ENCODE data around the gene MAP7D2.

The MAP7D2 gene

DNA sequence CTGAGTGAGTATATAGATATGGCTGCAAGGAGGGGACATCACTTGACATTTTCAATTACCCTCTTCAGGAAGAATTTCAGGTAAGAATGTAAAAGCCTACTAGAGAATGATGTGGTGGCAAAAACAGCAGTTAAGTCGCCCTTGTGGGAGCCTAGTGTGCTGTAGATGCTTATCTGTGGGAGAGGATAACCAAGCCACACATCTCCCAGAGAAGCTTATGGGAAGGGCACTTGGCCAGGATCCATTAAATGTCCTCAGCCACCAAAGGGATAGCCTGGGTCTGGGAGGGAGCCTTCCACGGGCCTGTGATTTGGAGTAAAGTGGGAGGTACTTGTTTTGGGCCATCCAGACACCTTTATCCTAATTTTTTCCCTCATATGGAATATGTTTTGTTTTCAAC lies 84.5 kb downstream of the MAP7D2 start:
- Histone ChIP-seq H3K9me3 (ENCODE audit: control insufficient read depth, low read depth, low read length) (peaks cover 9% of the 10 kb centered on the region), H3K27me3 (ENCODE audit: control insufficient read depth, insufficient read depth, low read length) (no peaks in the 10 kb centered on the region), H3K36me3 (ENCODE audit: control insufficient read depth, low read depth, low read length) (no peaks in the 10 kb centered on the region), H3K4me1 (ENCODE audit: control insufficient read depth, low read depth, low read length) (no peaks in the 10 kb centered on the region), H3K27ac (ENCODE audit: low read length) (no peak overlapping the region), H3K4me3 (ENCODE audit: low read length) (no peak overlapping the region), H3K9ac (ENCODE audit: low read length) (no peak overlapping the region)

GRCh38 chrX:20029728-20030127 lies 87.0 kb downstream of the MAP7D2 start:
- H3K36me3 ChIP-seq (ENCODE audit: control insufficient read depth, low read depth, low read length), result no peaks in the 10 kb centered on the region
- peaks cover 15% of the 10 kb centered on the region for H3K9me3 ChIP-seq (ENCODE audit: control insufficient read depth, low read depth, low read length)
- H3K27me3 ChIP-seq (ENCODE audit: control insufficient read depth, insufficient read depth, low read length), result no peaks in the 10 kb centered on the region
- no peak overlapping the region for H3K27ac ChIP-seq (ENCODE audit: low read length)
- H3K4me1 ChIP-seq (ENCODE audit: control insufficient read depth, low read depth, low read length), result no peaks in the 10 kb centered on the region
- no peak overlapping the region for H3K4me3 ChIP-seq (ENCODE audit: low read length)
- H3K9ac ChIP-seq (ENCODE audit: low read length), result no peak overlapping the region

DNA sequence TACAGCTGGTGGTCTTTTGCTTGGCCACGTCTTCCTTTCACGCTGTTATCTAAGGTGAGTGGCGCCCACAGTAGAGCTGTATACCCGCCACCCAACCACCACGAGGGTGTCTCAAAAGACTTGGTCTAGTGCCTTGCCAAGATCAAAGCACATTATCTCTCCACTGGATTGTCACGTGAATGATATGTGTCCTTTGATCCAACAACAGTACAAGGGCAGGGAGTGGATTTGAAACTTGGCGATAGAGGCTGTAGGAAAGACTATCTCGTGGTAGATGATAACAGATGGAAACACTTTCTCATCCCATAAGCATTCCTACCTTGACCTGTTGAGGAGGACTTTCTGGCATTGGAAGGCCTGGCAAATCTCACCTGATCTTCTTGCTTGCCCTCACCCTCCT lies 88.1 kb downstream of the MAP7D2 start:
- H3K4me3 ChIP-seq (ENCODE audit: low read length), result no peak overlapping the region
- no peaks in the 10 kb centered on the region for H3K36me3 ChIP-seq (ENCODE audit: control insufficient read depth, low read depth, low read length)
- H3K9me3 ChIP-seq (ENCODE audit: control insufficient read depth, low read depth, low read length), result peaks cover 15% of the 10 kb centered on the region
- no peaks in the 10 kb centered on the region for H3K27me3 ChIP-seq (ENCODE audit: control insufficient read depth, insufficient read depth, low read length)
- no peak overlapping the region for H3K9ac ChIP-seq (ENCODE audit: low read length)
- H3K27ac ChIP-seq (ENCODE audit: low read length), result no peak overlapping the region
- no peaks in the 10 kb centered on the region for H3K4me1 ChIP-seq (ENCODE audit: control insufficient read depth, low read depth, low read length)

GRCh38 chrX:20026278-20026677 lies 90.4 kb downstream of the MAP7D2 start:
- no peak overlapping the region for H3K9ac ChIP-seq (ENCODE audit: low read length)
- no peak overlapping the region for H3K4me3 ChIP-seq (ENCODE audit: low read length)
- no peak overlapping the region for H3K27ac ChIP-seq (ENCODE audit: low read length)
- H3K27me3 ChIP-seq (ENCODE audit: control insufficient read depth, insufficient read depth, low read length), result no peaks in the 10 kb centered on the region
- H3K4me1 ChIP-seq (ENCODE audit: control insufficient read depth, low read depth, low read length), result no peaks in the 10 kb centered on the region
- peaks cover 9% of the 10 kb centered on the region for H3K9me3 ChIP-seq (ENCODE audit: control insufficient read depth, low read depth, low read length)
- no peaks in the 10 kb centered on the region for H3K36me3 ChIP-seq (ENCODE audit: control insufficient read depth, low read depth, low read length)

- Histone ChIP-seq H3K9ac (ENCODE audit: low read length) (no peak overlapping the region), H3K9me3 (ENCODE audit: control insufficient read depth, low read depth, low read length) (peaks cover 12% of the 10 kb centered on the region)
Observed at GRCh38 chrX:20019672-20020365, 96.9 kb downstream of the MAP7D2 start.

GRCh38 chrX:20016616-20016945 lies 100.1 kb downstream of the MAP7D2 start:
- H3K9ac ChIP-seq (ENCODE audit: low read length), result no peak overlapping the region
- H3K4me3 ChIP-seq (ENCODE audit: low read length), result no peak overlapping the region
- no peaks in the 10 kb centered on the region for H3K27me3 ChIP-seq (ENCODE audit: control insufficient read depth, insufficient read depth, low read length)
- H3K27ac ChIP-seq (ENCODE audit: low read length), result no peak overlapping the region
- H3K9me3 ChIP-seq (ENCODE audit: control insufficient read depth, low read depth, low read length), result peaks cover 15% of the 10 kb centered on the region
- no peaks in the 10 kb centered on the region for H3K36me3 ChIP-seq (ENCODE audit: control insufficient read depth, low read depth, low read length)
- no peaks in the 10 kb centered on the region for H3K4me1 ChIP-seq (ENCODE audit: control insufficient read depth, low read depth, low read length)

More at GRCh38 chrX:20019672-20020365, 96.9 kb downstream of the MAP7D2 start:
- Histone ChIP-seq H3K27me3 (ENCODE audit: control insufficient read depth, insufficient read depth, low read length) (no peaks in the 10 kb centered on the region), H3K4me1 (ENCODE audit: control insufficient read depth, low read depth, low read length) (no peaks in the 10 kb centered on the region), H3K27ac (ENCODE audit: low read length) (no peak overlapping the region), H3K4me3 (ENCODE audit: low read length) (no peak overlapping the region), H3K36me3 (ENCODE audit: control insufficient read depth, low read depth, low read length) (no peaks in the 10 kb centered on the region)

- Histone ChIP-seq H3K4me1 (ENCODE audit: control insufficient read depth, low read depth, low read length) (no peaks in the 10 kb centered on the region), H3K9me3 (ENCODE audit: control insufficient read depth, low read depth, low read length) (peaks cover 15% of the 10 kb centered on the region), H3K4me3 (ENCODE audit: low read length) (no peak overlapping the region), H3K27me3 (ENCODE audit: control insufficient read depth, insufficient read depth, low read length) (no peaks in the 10 kb centered on the region), H3K27ac (ENCODE audit: low read length) (no peak overlapping the region), H3K36me3 (ENCODE audit: control insufficient read depth, low read depth, low read length) (no peaks in the 10 kb centered on the region), H3K9ac (ENCODE audit: low read length) (no peak overlapping the region)
Observed at GRCh38 chrX:20015945-20016615, 100.6 kb downstream of the MAP7D2 start.

DNA sequence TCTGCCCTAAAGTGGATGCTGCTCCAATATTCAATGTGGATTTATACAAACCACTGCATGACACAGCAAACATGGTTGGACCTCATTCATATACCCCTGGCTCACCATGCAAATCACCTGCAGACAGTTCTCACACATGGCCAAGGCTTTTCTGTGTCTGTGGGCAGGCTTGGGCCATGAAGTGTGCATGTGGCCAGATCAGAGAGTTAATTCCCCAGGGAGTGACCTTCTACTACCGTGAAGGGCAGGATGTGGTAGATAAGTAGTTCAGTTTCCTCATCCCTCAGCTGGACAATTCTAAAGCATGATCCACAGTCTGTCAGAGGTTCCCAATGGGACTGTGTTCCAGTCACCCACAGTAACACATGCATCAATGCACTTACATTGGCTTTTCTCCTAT lies 101.3 kb downstream of the MAP7D2 start:
- H3K9me3 ChIP-seq (ENCODE audit: control insufficient read depth, low read depth, low read length), result peaks cover 15% of the 10 kb centered on the region
- no peak overlapping the region for H3K27ac ChIP-seq (ENCODE audit: low read length)
- H3K4me3 ChIP-seq (ENCODE audit: low read length), result no peak overlapping the region
- H3K9ac ChIP-seq (ENCODE audit: low read length), result no peak overlapping the region
- no peaks in the 10 kb centered on the region for H3K27me3 ChIP-seq (ENCODE audit: control insufficient read depth, insufficient read depth, low read length)
- no peaks in the 10 kb centered on the region for H3K4me1 ChIP-seq (ENCODE audit: control insufficient read depth, low read depth, low read length)
- H3K36me3 ChIP-seq (ENCODE audit: control insufficient read depth, low read depth, low read length), result no peaks in the 10 kb centered on the region

GRCh38 chrX:20011608-20012007 lies 105.1 kb downstream of the MAP7D2 start:
- no peak overlapping the region for H3K27ac ChIP-seq (ENCODE audit: low read length)
- H3K4me1 ChIP-seq (ENCODE audit: control insufficient read depth, low read depth, low read length), result no peaks in the 10 kb centered on the region
- no peak overlapping the region for H3K9ac ChIP-seq (ENCODE audit: low read length)
- H3K36me3 ChIP-seq (ENCODE audit: control insufficient read depth, low read depth, low read length), result no peaks in the 10 kb centered on the region
- H3K4me3 ChIP-seq (ENCODE audit: low read length), result no peak overlapping the region
- H3K9me3 ChIP-seq (ENCODE audit: control insufficient read depth, low read depth, low read length), result peaks cover 26% of the 10 kb centered on the region
- no peaks in the 10 kb centered on the region for H3K27me3 ChIP-seq (ENCODE audit: control insufficient read depth, insufficient read depth, low read length)

DNA sequence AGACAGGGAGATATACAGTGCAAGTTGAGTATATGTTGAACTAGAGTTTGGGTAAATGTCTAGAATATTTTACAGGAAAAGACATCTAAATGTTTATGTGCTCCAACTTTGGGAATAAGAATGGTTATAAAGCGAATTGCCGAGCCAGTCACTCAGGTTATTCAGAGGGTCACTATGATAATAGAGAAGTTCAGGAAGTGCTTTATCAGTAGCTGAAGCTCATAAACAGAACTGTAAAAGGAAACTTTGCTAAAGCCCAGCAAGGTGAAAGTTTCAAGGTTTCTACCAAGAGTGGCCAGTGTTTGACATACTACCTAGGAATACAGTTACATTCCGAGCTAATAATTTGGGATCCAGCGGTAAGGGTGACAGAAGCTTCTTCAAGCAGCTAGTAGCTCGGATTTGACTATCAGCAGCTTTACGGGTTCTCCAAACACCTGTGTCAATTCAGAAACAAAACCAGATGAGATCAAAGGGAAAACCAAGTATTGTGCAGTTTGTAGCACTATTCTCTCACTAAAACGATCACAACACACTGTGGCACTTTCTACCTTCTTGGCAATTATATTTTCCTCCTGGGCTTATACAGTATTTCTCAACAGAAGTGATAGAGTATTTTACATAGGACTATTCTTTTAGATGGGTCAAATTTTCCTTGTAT lies 108.6 kb downstream of the MAP7D2 start:
- peaks cover 14% of the 10 kb centered on the region for H3K9me3 ChIP-seq (ENCODE audit: control insufficient read depth, low read depth, low read length)
- no peak overlapping the region for H3K4me3 ChIP-seq (ENCODE audit: low read length)
- no peak overlapping the region for H3K27ac ChIP-seq (ENCODE audit: low read length)
- H3K4me1 ChIP-seq (ENCODE audit: control insufficient read depth, low read depth, low read length), result no peaks in the 10 kb centered on the region
- no peaks in the 10 kb centered on the region for H3K36me3 ChIP-seq (ENCODE audit: control insufficient read depth, low read depth, low read length)
- no peaks in the 10 kb centered on the region for H3K27me3 ChIP-seq (ENCODE audit: control insufficient read depth, insufficient read depth, low read length)
- no peak overlapping the region for H3K9ac ChIP-seq (ENCODE audit: low read length)

- Histone ChIP-seq H3K27me3 (ENCODE audit: control insufficient read depth, insufficient read depth, low read length) (no peaks in the 10 kb centered on the region), H3K36me3 (ENCODE audit: control insufficient read depth, low read depth, low read length) (no peaks in the 10 kb centered on the region), H3K27ac (ENCODE audit: low read length) (no peak overlapping the region), H3K9me3 (ENCODE audit: control insufficient read depth, low read depth, low read length) (peaks cover 14% of the 10 kb centered on the region), H3K4me3 (ENCODE audit: low read length) (no peak overlapping the region), H3K4me1 (ENCODE audit: control insufficient read depth, low read depth, low read length) (no peaks in the 10 kb centered on the region), H3K9ac (ENCODE audit: low read length) (no peak overlapping the region)
Observed at GRCh38 chrX:20005883-20006282, 110.8 kb downstream of the MAP7D2 start.

DNA sequence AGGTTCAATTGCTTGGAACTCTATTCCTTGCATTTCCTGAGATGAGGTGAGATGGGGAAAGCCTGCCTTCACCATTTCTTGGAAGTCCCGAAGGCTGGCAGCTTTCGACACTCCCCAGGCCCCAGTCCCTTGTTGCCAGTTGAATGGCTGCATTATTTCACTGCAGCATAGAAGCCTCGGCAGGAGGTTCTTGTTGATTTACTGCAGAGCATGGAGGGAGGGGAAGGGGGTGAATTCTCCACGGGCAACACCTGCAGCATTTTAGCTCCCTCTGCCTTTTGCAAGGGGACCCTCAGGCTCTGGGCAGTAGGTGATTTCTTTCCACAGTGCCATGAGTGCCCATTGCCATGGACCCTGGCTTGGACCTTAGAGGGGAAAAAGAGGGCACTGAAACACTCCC lies 115.1 kb downstream of the MAP7D2 start:
- no peaks in the 10 kb centered on the region for H3K4me1 ChIP-seq (ENCODE audit: control insufficient read depth, low read depth, low read length)
- H3K4me3 ChIP-seq (ENCODE audit: low read length), result no peak overlapping the region
- H3K9ac ChIP-seq (ENCODE audit: low read length), result no peak overlapping the region
- H3K27me3 ChIP-seq (ENCODE audit: control insufficient read depth, insufficient read depth, low read length), result no peaks in the 10 kb centered on the region
- no peaks in the 10 kb centered on the region for H3K36me3 ChIP-seq (ENCODE audit: control insufficient read depth, low read depth, low read length)
- no peak overlapping the region for H3K27ac ChIP-seq (ENCODE audit: low read length)
- H3K9me3 ChIP-seq (ENCODE audit: control insufficient read depth, low read depth, low read length), result peaks cover 4% of the 10 kb centered on the region

Data from iPS-18a (cell line).